GM15510 (cell line): Measurements from ENCODE around the gene DCC.

Experiments
- POLR2A ChIP-seq: IDR thresholded peaks from 3 replicates; pipeline ENCODE4 v1.6.1; 2011; ENCODE audit warnings: borderline replicate concordance; ENCODE audit not compliant: insufficient read length; ENCODE audit errors: extremely low read depth

The DCC gene

GRCh38 chr18:52339891-52340371 is at the start of gene DCC:
DCC (plus strand) TSS chr18:52340197; CDS start chr18:52340788, 591 bp downstream.
- no peak for TF ChIP-seq POLR2A

DNA sequence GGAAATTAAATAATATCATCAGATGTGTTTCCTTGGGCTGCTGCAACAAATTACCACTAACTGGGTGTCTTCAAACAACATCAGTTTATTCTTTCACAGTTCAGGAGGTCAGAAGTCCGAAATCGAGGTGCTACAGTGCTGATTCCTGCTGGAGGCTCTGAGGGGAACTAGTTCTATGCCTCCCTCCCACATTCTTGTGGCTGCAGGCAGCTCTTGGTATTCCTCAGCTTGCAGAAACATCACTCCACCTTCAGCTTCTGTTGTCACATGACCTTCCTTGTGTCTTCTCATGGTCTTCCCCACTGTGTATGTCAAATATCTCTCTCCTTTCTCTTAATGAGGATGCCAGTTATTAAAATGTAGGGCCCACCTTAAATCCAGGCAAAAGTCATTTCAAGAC is 29.3 kb upstream of the DCC start:
- no peak for TF ChIP-seq POLR2A

- no peak for TF ChIP-seq POLR2A
These were observed 28.7 kb upstream of the DCC start for GRCh38 chr18:52311331-52311730.

DNA sequence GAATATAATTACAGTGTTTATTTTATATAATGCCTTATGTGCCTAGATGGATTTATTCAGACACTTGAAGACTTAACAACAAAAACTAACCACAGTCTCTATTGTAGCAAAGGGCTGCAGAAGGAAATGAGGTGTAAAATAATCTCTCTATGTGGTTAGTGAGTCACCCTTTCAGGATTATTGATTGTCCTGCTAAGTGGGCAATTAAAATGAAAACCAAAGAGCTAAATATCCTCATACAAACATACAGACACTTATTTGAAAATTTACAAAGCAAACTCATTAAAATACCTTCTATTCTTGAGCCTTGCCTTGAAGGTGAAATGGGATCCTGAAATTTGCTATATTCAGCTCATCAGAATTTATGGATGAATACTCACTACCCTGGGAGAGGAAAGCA is 27.7 kb upstream of the DCC start:
- no peak for TF ChIP-seq POLR2A

DNA sequence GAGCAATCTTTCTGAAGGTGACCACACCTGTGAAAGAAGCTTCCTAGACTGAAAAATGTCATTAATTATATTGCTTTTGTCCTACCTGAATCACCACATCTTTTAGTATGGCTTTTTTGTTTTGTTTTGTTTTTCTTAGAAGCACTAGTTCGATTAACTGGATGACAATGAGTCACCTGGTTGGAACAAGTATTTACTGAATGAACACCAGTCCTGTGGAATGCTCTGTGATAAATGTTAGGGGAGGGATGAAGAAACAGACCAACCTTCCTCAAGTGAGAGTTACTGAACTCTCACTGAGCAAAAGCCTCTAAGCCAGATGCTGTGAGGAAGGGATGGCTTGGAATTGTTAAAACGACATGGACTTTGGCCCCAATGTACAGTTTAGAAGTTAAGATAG is 26.8 kb upstream of the DCC start:
- TF ChIP-seq POLR2A, result no peak

- no peak for TF ChIP-seq POLR2A
These were observed 20.5 kb upstream of the DCC start for GRCh38 chr18:52319424-52319983.

DNA sequence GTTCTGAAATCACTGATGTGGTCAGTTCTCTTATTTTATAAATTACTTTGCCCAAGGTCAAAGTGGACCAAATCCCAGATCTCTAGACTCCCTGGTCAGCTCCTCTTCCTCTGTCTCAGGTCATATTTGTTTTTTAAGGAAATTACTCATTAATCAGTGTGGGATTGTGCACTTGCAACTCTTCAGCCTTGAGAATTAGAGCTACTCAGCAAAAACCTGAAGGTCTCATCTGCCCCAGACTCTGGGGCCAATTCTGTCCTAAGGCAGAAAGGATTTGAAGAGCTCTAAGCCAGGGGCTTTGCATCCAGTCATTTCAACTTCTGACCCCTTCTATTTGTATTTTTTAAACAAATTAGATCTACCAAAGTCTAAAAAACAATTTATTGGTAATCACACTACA is 17.7 kb upstream of the DCC start:
- no peak for TF ChIP-seq POLR2A

GRCh38 chr18:52323802-52324201 is 16.2 kb upstream of the DCC start:
- TF ChIP-seq POLR2A, result no peak

DNA sequence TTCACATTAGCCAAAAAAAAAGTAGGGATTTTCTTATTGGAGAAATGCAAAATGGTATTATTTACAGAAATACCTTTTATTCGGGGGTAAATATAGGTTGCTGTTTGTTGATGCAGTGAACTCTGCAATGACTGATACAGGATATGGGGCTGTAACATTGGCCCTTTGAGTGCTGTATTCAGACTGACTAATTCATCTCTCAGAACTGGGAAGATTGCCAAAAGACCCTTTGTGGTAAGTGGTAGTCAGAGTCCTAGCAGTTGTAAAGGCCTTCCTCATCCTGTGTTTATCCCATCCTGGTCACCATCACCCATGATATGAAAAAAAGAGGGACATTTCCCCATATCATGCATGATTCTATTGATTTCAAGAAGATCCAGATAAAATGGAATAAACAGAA is 14.0 kb upstream of the DCC start:
- TF ChIP-seq POLR2A, result no peak

GRCh38 chr18:52333860-52334259 is 6.1 kb upstream of the DCC start:
- no peak for TF ChIP-seq POLR2A

- no peak for TF ChIP-seq POLR2A
These were observed 5.7 kb upstream of the DCC start for GRCh38 chr18:52334307-52334706.

DNA sequence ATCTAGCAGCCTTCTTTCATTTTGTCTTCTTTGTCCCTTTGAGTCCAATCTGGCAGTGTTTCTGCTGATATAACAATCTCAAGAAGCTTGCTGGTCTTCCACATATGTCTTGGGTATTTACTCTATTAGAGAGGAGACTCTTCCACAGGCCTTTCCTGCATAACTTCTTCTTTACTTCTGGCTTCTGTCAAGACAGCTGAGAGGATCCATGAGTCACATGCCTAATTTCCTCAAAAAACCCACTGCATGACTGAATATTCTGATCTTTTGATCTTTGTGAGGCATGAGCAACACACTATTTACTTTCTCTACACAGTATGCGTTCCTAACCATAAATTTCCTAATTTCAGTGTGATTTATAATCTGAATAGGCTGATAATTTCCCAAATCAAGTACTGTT is 5.1 kb upstream of the DCC start:
- TF ChIP-seq POLR2A, result no peak

DNA sequence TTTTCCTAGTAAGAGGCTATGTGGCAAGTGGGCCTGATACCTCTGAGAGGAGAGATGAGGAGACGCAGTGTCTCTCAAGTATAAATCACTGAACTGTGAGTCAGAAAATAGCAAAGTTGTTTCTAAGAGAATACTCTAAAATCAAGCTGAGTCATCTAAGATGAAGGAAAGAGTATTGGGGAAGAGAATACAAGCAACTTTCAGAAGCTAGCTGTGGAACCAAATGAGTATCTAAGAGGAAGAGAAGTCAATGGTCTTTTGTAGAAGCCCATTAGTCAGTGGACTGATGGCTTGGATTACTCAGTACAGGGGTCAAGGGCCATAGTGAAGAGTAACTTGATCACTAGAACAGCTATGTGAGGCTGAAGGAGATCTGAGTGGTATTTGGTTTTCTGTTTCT is 2.7 kb upstream of the DCC start:
- no peak for TF ChIP-seq POLR2A

DNA sequence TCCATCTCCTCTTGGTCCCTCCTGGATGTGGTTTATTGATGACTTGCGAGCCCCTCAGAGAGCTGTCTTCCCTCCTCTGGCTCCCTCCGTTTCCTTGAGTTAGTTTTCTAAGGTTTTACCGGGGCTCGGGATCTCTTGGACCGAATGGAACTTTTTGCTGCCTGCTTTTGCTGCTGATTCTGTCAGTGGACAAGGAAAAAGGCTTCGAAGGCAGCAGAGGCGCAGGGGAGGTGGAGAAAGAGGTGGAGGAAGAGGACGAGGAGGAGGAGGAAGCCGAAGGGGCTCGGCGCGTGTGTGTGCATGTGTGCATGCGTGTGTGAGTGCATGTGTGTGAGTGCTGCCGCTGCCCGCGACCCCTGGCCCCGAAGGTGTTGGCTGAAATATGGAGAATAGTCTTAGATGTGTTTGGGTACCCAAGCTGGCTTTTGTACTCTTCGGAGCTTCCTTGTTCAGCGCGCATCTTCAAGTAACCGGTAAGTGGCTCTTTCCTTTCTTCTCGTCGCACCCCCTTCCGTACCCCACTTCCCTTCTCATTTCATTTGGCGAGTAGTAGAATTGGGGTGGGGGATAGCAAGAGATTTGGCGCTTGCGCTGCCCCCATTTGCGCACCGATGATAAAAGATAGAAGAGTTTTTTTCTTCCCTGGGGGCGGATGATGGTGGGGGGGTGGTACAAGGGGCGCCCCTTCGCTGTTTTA is 557 bp downstream of the DCC start:
- TF ChIP-seq POLR2A, result no peak

GRCh38 chr18:52341103-52341432 is 1.1 kb downstream of the DCC start:
- no peak for TF ChIP-seq POLR2A

GRCh38 chr18:52341608-52342381 is 1.8 kb downstream of the DCC start:
- no peak for TF ChIP-seq POLR2A
